NCI-H2227 (cell line): ENCODE results near the gene CMSS1.

Experiments used
- DNase-seq: peaks from one replicate; lab custom pipeline; 2025; ENCODE audit not compliant: unreplicated experiment; lab: John Stamatoyannopoulos, UW

Gene CMSS1

DNA sequence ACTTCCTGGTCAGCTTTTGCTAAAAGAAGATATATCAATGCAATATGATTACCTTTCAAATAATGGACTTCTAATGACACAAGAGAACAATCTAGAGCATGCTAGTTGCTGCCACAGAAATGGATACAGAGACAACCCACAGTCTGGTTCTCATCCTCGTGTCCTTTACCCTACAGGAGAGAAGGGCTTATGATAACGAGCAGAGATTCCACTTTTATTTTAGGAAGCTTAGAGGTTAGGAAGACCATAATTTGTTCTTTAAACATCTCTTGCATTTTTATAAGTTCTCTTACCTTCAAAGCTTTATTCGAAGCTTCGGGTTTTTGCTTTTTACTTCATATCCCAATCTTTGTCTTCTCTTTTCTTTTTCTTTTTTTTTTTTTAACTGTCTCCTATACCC is 257.5 kb downstream of the CMSS1 start:
- DNase-seq, result no peak

- no peak for DNase-seq
Measured at GRCh38 chr3:100075851-100076730, 258.4 kb downstream of the CMSS1 start.

DNA sequence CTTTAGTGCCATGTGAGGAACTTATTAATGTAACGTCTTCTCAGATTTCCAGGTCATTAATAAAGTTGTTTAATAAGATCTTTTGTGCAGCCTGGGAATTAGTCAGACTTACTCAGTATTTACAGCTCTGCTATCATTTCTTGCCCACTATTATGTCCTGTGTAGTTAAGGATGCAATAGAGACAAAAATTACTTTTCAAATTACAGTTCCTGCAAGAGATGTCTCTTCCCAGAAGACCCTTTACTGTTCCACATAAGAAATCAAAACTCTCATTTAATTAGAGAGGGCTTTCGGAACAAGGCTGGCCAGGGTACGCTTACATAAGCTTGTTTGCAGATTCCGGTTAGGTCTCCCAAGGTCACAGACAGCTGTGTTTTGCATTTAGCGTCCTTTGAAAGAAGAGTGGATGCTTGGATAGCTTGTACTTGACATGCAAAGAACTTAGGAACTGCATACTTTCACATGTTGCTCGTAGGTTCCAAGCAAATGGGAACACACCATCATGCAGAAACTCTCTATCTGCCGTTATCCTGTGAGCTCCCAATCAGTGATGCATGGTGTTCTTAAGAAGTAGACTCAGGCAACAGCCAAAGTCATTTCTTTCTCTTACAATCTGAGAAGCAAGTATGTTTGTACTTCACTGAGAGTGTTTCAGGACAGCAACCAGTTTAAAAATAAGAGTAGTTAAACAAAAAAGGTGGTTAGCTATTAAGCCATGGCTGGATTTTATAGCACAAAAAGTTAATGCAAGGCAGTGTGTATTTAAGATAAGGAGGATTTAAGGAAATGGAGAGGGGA is 259.3 kb downstream of the CMSS1 start:
- DNase-seq, result no peak

DNA sequence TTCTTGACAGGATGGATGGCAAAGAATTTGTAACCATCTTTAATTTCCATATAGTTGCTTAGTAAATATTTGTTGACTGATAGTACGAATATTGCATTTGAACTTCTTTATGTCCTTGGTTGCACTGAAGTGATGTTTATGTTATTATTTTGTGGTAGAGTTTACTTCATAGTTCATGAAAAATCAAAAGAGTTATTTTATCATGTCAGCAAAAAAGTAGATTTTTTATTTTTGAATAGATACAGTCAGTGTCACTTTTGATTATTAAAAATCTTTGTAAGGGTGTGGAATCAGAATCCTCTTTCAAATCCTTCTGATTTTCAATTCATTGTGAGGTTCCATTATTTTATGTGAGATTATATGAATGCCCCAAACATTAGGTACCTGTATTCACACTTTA is 261.7 kb downstream of the CMSS1 start:
- no peak for DNase-seq

DNA sequence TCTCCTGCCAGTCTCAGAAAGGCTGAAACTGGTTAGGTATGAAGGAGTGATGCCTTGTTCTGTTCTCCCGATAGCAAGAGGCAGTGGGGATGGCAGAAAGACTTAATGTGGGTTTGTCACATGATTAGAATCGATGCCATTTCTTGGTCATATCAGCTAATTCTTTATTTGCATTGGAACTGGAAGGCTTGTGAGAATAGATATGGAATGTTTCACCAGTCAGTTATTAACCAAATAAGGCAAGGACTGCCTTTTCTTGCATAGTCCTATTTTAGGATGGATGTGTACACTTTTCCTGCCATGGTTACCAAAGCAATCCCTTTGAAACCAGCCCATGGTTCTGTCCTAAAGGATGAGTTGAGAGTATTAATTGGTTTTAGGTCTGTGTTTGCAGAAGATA is 262.9 kb downstream of the CMSS1 start:
- no peak for DNase-seq

DNA sequence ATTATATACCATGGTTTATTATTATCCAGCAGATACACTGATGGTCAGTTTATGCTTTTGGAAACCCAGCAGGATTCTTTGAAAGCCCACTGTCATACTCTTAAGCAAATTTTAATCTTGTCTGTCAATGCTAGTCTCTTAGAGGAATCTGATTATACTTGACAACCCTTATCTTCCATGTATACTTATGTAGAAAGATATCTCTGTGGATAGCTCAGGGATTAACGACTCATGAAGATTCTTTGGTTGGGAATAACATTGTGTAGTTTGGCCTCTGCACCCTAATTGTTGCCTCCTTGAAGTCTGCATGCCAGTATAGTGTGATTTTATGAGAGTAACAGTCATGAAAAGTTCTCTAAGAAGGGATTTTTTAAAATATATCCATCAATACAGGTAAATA is 263.6 kb downstream of the CMSS1 start:
- DNase-seq, result no peak

DNA sequence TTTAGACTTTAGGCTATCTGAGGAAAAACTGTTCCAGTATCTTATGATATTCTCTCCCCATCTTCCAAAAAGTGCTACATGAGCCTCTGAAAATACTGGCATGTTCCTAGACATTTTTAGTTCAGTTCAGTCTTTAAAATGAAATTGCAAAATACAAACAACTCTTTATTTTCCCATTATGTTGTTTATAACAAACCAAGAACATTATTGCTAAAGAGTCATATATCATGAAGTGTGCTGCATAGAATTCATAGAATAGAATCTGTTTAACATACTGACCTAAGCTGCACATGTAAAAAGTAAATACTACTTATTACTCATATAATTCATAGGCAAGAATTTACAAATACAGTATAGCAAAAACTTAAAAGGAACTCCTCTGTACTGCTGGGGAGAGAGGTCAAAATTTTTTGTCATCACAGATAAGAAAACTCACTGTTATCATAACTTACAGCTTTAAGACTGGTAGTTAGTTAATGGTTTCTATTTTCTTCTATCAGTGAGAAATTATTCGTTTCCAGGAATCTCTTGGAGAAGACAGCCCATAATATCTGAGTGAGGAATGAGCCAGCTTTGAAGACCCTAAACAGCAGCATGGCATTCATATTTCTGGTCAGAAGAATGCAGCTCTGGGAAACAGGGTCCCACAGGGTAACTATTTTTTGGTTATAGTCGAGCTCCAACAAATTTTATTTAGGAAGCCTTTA is 264.5 kb downstream of the CMSS1 start:
- no peak for DNase-seq

DNA sequence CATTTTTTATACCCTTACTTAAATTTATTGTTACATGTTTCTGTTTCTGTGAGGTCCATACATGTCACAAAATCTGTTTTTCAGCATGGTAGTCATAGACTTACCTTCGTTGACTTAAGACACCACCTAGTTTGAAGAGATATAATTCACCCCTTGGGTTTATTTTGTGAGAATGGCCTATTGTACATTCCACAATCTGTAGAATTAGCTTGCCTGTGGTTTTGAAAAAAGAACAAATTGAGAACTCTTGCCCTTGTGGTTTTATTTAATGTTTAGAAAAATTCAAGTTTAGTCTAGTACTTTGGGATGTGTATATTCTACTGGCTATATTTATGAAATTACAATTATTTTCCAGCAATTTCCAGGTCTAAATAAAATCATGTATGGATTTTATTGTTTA is 265.1 kb downstream of the CMSS1 start:
- DNase-seq, result no peak

GRCh38 chr3:100083209-100083608 is 265.5 kb downstream of the CMSS1 start:
- DNase-seq, result no peak

DNA sequence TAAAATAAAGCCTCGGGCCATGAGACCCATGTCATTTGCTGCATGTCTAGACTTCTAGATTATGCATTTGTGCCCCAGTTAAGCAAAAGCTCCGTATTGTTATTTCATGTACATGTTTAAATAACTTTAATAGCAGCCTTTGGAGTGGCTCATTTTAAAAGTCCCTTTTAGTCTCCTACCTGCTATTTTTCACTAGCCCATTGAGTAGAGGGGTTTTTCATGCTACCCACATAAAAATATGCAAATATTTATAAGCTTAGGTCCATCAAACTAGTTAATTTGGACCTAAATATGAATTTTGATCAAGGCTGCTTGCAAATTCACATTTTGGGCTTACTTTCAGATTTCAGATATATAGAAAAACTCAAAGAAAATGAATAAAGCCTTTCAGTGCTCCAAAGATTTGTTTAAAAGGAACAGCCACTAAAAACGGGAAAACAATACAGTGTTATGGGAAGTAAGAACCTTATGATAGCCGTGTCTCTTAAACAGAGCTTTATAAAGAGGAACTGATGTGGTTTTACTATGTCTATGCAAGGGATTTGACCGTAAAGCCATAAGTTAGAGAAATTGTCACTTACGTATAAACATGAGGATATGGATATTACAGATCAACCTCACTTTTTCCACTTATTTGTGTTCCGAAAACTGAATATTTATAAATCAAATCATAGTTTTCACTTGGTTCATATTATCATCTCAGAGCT is 266.6 kb downstream of the CMSS1 start:
- DNase-seq, result no peak

DNA sequence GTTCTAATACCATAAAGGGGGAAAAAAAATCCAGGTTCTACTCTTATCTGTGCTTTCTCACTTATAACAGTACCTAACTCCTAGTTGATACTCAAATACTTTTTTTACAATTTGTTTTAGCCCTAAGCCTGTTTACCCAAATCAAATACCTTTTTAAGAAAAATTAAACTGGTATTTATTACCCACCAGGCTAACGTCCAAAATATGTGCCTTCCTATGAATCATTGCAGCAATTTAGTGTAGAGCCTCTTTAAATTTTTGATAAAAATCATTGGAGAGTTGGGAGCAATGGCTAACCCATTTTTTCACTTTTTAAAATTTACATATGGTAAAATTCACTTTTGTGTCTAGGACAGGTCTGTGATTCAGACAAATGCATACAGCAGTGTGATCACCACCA is 268.7 kb downstream of the CMSS1 start:
- DNase-seq, result no peak

DNA sequence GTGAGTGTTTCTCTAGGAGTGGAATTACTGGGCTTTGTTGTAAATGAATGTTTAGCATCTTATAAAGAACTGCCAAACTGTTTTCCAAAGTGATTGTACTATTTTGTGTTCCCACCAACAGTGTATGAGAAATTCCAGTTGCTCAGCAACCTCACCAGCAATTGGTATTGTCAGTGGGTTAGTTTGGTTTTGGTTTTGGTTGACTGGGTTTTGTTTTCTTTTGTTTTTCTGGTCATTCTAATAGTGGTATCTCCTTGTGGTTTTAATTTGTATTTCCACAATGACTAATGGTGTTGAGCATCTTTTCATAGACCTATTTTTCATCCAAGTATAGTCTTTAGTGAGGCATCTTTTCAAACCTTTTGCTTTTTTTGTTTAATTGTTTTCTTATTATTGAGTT is 269.5 kb downstream of the CMSS1 start:
- no peak for DNase-seq

DNA sequence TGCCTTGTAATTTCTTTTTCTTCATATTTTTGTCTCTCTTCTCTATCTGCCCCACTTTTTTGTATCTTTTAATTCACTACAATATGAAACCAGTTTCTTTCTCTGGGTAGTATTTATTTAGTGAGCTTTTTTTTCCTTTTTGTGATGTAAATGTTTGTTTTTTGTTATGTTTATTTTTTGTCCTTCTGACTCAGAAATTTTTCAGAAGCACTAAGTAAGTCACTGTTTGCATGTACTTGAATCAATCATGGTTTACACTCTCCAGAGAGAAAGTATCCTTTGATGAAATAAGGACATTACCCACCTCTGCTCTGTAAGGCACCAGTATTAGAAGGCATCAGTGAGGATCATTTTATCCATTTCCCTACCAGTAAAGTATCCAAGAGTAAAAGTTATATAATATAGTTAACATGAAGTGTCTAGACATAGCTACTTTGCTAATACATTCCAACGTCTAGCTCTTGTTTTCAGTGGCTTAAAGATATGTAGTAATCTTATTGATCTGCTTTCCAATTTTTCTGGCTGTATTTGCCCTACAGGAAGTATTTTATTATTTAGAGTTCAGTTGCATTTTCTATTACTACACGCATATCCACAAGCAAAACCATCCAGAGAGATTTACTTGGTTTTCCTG is 271.2 kb downstream of the CMSS1 start:
- DNase-seq, result no peak

DNA sequence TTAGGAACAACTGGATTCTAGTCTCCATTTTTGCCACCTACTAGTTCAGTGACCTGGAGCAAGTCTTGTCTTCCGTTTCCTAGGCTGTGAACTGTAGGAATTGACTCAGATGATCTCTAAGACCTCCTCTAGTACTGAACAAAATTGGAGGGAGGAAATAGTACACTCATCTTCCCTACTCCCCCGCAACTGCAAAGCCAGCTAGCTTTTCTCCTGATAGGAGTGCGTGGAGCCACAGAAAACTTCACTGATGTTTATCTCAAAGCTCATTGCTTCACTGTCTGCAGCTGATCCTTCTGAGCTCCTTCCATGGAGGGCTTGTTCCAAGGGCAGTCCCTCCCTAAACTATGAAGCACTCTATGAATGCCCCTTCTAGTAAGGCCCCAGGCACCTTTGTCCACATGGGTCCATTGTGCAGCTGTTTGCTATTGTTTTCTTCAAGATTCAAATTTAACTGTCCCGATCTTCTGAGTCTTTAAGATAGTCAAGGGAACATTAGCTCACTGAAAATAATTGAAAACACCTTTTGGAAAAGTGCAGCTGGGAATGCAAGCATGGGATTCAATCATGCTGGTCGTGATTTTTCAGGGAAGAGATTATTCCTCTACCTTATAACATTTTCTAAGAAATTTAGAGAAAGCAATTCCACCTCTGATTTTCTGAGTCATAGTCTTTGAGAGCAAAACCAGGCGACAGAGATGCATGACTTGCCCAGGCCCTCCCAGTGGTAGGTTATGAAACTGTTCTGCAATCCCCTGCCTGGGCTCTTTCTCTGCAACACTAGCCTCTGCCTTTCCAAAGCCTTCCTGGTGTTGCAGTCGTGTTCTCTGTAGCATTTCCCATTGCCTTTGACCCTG is 272.4 kb downstream of the CMSS1 start:
- DNase-seq, result no peak

DNA sequence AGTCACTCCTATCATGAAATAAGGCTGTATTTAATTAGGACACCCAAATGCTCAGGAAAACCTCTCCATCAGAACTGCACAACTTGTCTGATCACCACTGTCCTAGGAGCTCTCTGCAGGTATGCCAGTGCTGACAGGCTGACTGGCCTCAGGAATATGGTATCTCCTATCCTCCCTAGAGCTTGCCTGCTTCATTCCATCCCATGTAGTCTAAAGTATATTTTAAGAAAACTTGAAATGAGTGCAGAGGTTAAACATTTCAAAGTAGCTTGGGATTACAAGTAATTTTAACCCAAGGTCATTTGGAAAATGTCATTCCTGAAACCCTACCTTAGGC is 273.0 kb downstream of the CMSS1 start:
- DNase-seq, result no peak

- no peak for DNase-seq
Measured at GRCh38 chr3:100093831-100094230, 276.2 kb downstream of the CMSS1 start.

GRCh38 chr3:100096286-100096685 is 278.6 kb downstream of the CMSS1 start:
- peak; percentile 51 for DNase-seq

- DNase-seq, result no peak
Measured at GRCh38 chr3:100096866-100097265, 279.2 kb downstream of the CMSS1 start.

DNA sequence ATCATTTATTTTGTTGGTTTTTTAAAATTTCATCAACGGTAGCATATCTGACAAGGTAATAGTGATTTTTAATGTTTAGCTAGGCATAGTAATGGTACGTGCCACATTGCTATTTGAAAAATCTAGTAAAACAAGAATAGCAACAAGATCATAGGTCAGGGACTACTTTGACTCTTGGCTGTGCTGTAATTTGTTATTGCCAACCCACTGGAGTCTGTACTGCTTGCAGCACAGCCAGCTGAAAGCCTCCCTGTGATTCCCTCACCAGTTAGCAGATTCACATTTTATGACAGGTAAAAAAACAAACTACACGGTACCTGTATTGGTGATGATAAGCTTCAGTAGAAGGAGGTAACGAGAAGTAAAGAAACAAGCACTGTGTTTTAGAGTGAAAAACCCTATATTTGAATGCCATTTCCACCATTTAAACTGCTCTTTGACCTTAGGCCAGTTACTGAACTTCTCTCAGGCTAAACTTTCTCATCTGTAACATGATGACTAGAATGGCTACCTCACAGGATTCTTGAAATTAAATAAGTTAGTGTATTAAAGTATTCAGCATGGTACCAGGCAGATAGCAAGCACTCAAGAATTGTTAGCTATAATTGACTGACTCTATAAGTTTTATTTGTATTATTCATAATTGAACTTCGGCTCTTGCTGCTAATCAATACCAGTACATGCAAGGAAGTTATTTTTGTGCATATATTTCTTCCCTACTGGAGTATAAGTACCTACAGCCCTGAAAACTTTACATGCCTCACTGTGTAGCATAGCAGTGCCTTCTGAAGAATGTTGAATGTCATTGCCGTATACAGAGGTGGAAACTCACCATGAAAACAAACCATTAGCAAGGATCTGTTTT is 280.5 kb downstream of the CMSS1 start:
- DNase-seq, result no peak
